Peyer's patch (tissue), 4 donors: ENCODE results near the gene MAGI2. TPM values are rescaled to one million over a fixed set of nuclear protein-coding genes. Genes with fewer than 3 reads are reported as not detected.

Experiments
- DNase-seq, 3 donors: peaks; one replicate each; pipeline ENCODE4 v3.0.0-alpha.2; 2017 to 2019
- H3K27ac ChIP-seq, 4 donors: fragments of 200-600 bp; sonication (generic); one replicate each; pipeline ENCODE4 v1.5.1; 2016 to 2019
- H3K27me3 ChIP-seq, 2 donors: fragments of 200-600 bp; sonication (generic); one replicate each; pipeline ENCODE4 v1.5.1; 2019
- H3K36me3 ChIP-seq, 3 donors: fragments of 200-600 bp; sonication (generic); one replicate each; pipeline ENCODE4 v1.5.1; 2016 to 2019
- H3K4me1 ChIP-seq, 4 donors: fragments of 200-600 bp; sonication (generic); one replicate each; pipeline ENCODE4 v1.5.1; 2016 to 2019
- H3K4me3 ChIP-seq, 4 donors: fragments of 200-600 bp; sonication (generic); 1 replicate in 3 of 4; 2 replicates in 1 of 4; pipeline ENCODE4 v1.5.1; 2016 to 2019; ENCODE audit warnings: mild to moderate bottlenecking in 1 of 4
- H3K9me3 ChIP-seq, 4 donors: fragments of 200-600 bp; sonication (generic); one replicate each; pipeline ENCODE4 v1.5.1; 2016 to 2019; ENCODE audit warnings: mild to moderate bottlenecking in 1 of 4
- CTCF ChIP-seq, 6 experiments: fragments of 450-650 bp in 4 of 6; fragments of 200-600 bp in 2 of 6; sonication (generic) in 1 of 6; IDR thresholded peaks; one replicate each; pipeline ENCODE4 v1.5.1; 2017 to 2019; ENCODE audit warnings: antibody characterized with exemption in 6 of 6, mild to moderate bottlenecking in 3 of 6, moderate library complexity in 1 of 6
- POLR2A ChIP-seq, 2 donors: fragments of 450-650 bp; IDR thresholded peaks; one replicate each; pipeline ENCODE4 v1.5.1; 2017; ENCODE audit warnings: antibody characterized with exemption in 2 of 2, mild to moderate bottlenecking in 2 of 2, moderate library complexity in 2 of 2
- total RNA-seq, 4 donors: library from RNA; depleted of rRNA; stranded (reverse); fragments of >200 nt; gene quantifications; one replicate each; pipeline ENCODE4 v1.1.0, GENCODE V29; 2016

The MAGI2 gene
- total RNA-seq, 4 donors from 2014 or later = 1.6 to 12.4 (median 2.8) TPM

- H3K36me3 ChIP-seq = no peaks in the 10 kb centered on the region
- TF ChIP-seq CTCF (IDR thresholded peaks at IDR 0.05) (no peak), POLR2A (IDR thresholded peaks at IDR 0.05) (no peak)
- no peaks in the 10 kb centered on the region for H3K27me3 ChIP-seq
- no peak overlapping the region for H3K4me3 ChIP-seq
- DNase-seq = no peak
- no peak overlapping the region for H3K27ac ChIP-seq
- H3K9me3 ChIP-seq = no peaks in the 10 kb centered on the region
- no peaks in the 10 kb centered on the region for H3K4me1 ChIP-seq
Measured at GRCh38 chr7:78159545-78159944, 1293.9 kb downstream of the MAGI2 start.

- Histone ChIP-seq H3K27ac (no peak overlapping the region), H3K27me3 (no peaks in the 10 kb centered on the region), H3K9me3 (no peaks in the 10 kb centered on the region), H3K4me3 (no peak overlapping the region), H3K36me3 (no peaks in the 10 kb centered on the region), H3K4me1 (no peaks in the 10 kb centered on the region)
- no peak for TF ChIP-seq POLR2A (IDR thresholded peaks at IDR 0.05)
- no peak for TF ChIP-seq CTCF (IDR thresholded peaks at IDR 0.05)
- no peak for DNase-seq
Measured at GRCh38 chr7:78153285-78153684, 1300.2 kb downstream of the MAGI2 start.

- no peak for DNase-seq
- Histone ChIP-seq H3K27me3 (no peaks in the 10 kb centered on the region), H3K27ac (no peak overlapping the region), H3K4me1 (no peaks in the 10 kb centered on the region), H3K4me3 (no peak overlapping the region), H3K9me3 (no peaks in the 10 kb centered on the region), H3K36me3 (no peaks in the 10 kb centered on the region)
- TF ChIP-seq POLR2A (IDR thresholded peaks at IDR 0.05) (no peak), CTCF (IDR thresholded peaks at IDR 0.05) (no peak)
Measured at GRCh38 chr7:78151229-78151628, 1302.2 kb downstream of the MAGI2 start.

GRCh38 chr7:78149787-78150186, 1303.7 kb downstream of the MAGI2 start:
- TF ChIP-seq POLR2A (IDR thresholded peaks at IDR 0.05) = no peak

GRCh38 chr7:78148166-78148894, 1305.1 kb downstream of the MAGI2 start:
- H3K27ac ChIP-seq = no peak overlapping the region
- H3K4me1 ChIP-seq = no peaks in the 10 kb centered on the region
- TF ChIP-seq POLR2A (IDR thresholded peaks at IDR 0.05) (no peak), CTCF (IDR thresholded peaks at IDR 0.05) (no peak)
- no peaks in the 10 kb centered on the region for H3K36me3 ChIP-seq
- H3K27me3 ChIP-seq = no peaks in the 10 kb centered on the region
- H3K9me3 ChIP-seq = no peaks in the 10 kb centered on the region
- DNase-seq = no peak
- no peak overlapping the region for H3K4me3 ChIP-seq

More at GRCh38 chr7:78149787-78150186, 1303.7 kb downstream of the MAGI2 start:
- no peaks in the 10 kb centered on the region for H3K4me1 ChIP-seq
- H3K4me3 ChIP-seq = no peak overlapping the region
- H3K9me3 ChIP-seq = no peaks in the 10 kb centered on the region
- no peak overlapping the region for H3K27ac ChIP-seq
- DNase-seq = no peak
- H3K27me3 ChIP-seq = no peaks in the 10 kb centered on the region
- no peaks in the 10 kb centered on the region for H3K36me3 ChIP-seq

GRCh38 chr7:78146546-78146945, 1306.9 kb downstream of the MAGI2 start:
- no peak overlapping the region for H3K4me3 ChIP-seq
- no peak for TF ChIP-seq POLR2A (IDR thresholded peaks at IDR 0.05)
- TF ChIP-seq CTCF (IDR thresholded peaks at IDR 0.05) = no peak
- H3K9me3 ChIP-seq = no peaks in the 10 kb centered on the region
- no peak for DNase-seq
- no peak overlapping the region for H3K27ac ChIP-seq
- H3K36me3 ChIP-seq = no peaks in the 10 kb centered on the region
- no peaks in the 10 kb centered on the region for H3K4me1 ChIP-seq
- H3K27me3 ChIP-seq = no peaks in the 10 kb centered on the region
